GM18517 (cell line): ENCODE measurements around the gene SCARF2.
"Not testable (repeated sequence)": the region's sequence is repeated elsewhere in the genome, so short reads cannot be mapped to it uniquely, and the experiment has no call there.

Experiments
- ATAC-seq: cut with Tn5 transposase; IDR thresholded peaks from one replicate; pipeline ENCODE4 v1.9.1; 2021; ENCODE audit warnings: mild to moderate bottlenecking, moderate library complexity; ENCODE audit not compliant: unreplicated experiment

The SCARF2 gene

GRCh38 chr22:20437613-20438426 is at the start of gene SCARF2:
TSS of gene SCARF2 (minus strand) at chr22:20437825. CDS start at chr22:20437754, 71 bp downstream.
- no peak for ATAC-seq

GRCh38 chr22:20486229-20486628 is 48.6 kb upstream of the SCARF2 start:
- ATAC-seq, result no peak

DNA sequence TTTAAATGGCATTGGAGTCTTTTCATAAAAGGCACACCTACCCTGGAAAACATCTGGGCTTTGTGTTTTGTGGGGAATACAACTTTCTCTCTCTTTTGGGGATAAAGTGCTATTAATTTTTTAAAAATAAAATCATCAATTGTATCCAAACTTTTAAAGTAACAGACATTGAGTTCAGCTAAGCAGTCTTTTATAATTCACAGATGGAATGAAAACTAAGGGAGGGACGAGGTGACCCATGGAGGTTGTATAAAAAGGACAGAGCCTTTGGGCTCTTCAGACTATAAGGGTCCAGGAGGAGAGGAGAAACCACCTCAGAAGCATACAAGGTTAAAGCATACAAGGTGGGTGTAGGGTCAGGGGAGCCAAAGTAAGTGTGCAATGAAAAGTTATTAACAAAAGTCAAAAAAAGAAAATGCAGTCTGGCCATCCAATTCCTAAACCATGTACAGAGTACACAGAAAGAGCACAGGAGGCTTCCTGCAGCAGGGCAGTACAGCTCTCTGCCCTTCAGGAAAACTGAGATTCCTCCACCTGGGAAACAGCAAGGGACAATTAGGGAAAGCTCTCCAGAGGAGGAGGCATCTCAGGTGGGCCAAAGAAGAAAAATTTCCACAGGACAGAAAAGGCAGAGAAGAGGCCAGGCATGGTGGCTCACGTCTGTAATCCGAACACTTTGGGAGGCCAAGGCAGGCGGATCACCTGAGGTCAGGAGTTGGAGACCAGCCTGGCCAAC is 47.5 kb upstream of the SCARF2 start:
- no peak for ATAC-seq

DNA sequence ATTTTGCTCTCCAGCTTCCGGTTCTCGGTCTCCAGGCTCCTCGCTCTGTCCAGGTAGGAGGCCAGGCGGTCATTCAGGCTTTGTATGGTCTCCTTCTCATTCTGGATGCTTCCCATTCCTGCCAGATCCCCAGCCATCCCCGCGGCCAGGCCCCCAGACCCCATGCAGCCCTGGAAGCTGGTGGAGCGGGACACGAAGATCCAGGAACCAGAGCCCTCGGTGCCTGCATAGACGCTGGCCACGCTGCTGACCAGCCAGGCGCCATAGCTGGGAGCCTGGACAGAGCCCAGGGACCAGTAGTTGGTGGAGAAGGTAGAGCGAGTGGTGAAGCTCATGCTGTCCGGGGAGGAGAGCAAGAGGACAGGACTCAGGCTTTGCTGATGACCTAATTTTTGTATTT is 46.1 kb upstream of the SCARF2 start:
- ATAC-seq, result no peak

- not testable (repeated sequence) for ATAC-seq
Observed at GRCh38 chr22:20483143-20483506, 45.5 kb upstream of the SCARF2 start.

- ATAC-seq, result no peak
Observed at GRCh38 chr22:20479612-20480196, 42.1 kb upstream of the SCARF2 start.

- ATAC-seq, result not testable (repeated sequence)
Observed at GRCh38 chr22:20478059-20478458, 40.4 kb upstream of the SCARF2 start.

GRCh38 chr22:20475569-20475968 is 37.9 kb upstream of the SCARF2 start:
- not testable (repeated sequence) for ATAC-seq

GRCh38 chr22:20475115-20475436 is 37.5 kb upstream of the SCARF2 start:
- ATAC-seq, result no peak

DNA sequence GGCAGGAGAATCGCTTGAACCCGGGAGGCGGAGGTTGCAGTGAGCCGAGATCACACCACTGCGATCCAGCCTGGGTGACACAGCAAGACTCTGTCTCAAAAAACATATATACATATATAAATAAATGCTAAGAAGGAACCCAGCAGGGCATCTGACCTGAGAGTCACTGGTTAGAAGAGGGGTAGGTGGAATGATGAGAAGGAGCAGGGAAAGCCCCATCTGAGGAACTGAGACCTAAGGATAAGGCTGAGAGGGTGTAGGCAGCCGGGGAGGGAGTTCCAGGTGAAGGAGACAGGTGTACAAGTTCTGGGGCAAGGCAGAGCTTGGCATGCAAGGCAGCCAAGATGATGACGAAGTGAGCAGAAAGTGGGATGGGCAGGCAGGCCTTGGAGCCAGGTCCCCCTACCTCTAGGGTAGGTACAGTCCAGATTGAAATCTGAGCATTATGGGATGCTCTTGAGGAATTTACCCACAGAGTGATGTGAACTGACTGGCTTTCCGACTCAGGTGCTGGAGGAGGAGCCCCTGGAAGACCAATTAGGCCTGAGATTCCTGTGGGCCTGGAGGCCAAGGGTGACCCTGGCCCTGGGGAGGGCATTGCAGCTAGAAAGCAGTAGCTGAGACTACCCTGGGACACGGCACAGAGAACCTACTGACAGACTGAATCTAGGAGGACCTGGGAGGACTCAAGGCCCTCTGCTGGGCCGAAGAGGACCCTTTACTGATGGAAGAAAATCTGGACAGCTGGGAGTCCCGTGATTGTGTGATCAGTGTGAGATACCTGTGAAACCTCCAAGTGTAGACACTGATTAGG is 35.2 kb upstream of the SCARF2 start:
- ATAC-seq, result no peak

DNA sequence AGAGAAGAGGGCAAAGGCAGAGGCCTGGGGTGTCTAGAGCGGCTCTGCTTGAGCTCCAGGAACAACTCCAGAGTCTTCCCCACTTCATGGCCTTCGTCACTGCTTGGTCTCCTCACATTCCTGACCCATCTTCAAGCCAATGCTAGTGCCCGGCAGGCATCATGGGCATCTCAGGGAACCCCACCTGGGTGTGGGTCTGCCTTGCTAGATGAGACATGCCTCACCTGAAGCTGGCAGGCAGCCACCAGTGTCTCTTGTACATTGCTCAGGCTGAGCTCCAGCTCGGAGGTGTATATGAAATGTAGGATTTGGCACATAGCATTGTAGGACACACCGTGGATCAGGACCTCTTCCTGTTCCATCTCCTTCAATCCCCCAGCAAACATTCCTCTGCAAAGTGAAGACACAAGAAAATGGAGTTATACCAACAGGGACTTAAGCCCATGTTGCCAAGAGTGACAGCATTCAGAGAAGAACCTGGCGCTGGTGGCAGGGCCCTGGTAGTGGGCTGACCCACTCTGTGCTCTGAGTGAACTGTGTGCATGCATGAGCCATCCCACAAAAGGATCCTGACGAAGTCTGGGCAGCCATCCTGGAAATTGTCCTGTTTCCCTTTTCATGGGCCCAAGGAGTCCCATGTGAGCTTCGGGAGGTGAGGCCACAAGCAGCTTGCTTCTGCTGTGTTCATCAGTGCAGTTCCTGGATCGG is 33.7 kb upstream of the SCARF2 start:
- no peak for ATAC-seq

GRCh38 chr22:20470525-20470924 is 32.9 kb upstream of the SCARF2 start:
- not testable (repeated sequence) for ATAC-seq

DNA sequence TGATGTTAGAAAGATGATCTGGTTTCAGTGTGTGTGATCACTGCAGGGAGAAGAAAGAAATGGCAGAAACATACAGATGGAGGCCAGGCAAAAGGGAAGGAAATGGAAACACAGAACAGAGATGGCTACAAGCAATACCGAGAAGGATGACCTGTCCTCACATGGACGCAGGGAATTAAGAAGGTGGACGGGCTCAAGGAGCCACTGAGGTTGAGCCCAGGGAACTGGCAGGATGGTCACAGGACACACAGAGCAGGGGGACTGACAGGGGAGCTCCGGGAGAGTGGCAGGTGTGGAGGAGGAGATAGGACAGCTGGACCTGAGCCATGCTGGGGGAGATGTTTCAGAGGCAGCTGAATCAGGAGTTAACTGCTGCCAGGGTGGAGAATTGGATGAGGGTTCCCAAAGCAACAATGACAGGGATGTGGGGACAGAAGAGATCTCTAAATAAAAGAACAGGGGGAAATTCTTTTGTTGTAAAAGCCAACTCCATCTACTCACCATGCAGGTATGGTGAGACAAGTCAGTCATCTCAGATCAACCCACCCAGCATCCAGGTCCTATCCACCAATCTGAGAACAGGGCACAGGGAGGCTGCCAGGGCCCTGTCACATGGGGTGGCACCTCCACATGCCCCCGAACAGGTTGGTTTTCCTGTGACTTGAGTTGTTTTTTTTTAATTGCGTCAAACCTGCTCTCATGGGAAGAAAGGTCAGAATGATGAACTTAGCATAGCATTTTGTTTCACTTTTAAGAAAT is 31.7 kb upstream of the SCARF2 start:
- ATAC-seq, result no peak

DNA sequence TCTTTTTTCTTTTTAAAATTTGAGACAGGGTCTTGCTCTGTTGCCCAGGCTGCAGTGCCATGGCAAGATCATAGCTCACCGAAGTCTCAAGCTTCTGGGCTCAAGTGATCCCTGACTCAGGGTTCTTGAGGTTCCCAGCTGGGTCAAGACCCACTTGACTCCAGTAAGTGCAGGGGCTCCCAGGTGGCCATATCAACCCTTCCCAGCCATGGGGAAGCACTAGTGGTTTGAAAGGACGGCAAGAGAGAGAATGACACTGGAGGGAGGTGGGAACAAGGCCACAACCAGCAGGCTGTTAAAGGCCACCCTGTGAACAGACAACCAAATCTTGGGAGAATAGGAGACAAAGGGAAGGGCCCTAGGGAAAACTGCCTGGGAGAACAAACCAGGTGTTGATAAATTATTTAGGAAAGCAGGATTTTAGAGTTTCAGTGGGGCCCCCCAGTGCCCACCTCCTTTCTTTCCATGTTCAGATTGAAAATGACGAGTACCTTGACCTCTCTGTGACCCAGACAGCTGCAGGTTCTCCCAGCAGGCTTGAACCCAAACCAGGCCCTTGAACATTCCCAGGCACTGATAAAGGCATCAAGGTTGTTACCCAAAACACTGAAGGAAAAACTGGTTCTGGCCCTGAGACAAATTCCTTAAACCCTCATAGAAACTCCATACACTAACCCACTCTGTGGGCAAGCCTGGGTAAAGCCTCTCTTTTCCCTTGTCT is 29.2 kb upstream of the SCARF2 start:
- no peak for ATAC-seq

- ATAC-seq, result no peak
Observed at GRCh38 chr22:20465759-20466077, 28.1 kb upstream of the SCARF2 start.

GRCh38 chr22:20464912-20465758 is 27.5 kb upstream of the SCARF2 start:
- no peak for ATAC-seq

- ATAC-seq, result no peak
Observed at GRCh38 chr22:20464096-20464614, 26.5 kb upstream of the SCARF2 start.
